HL-60 (cell line): ENCODE data around the gene ATPAF2.

Source experiments
- DNase-seq, 2 experiments: peaks; one replicate each; pipeline ENCODE4 v3.0.0-alpha.2; 2010 to 2020; ENCODE audit warnings: low read depth in 1 of 2, low spot score in 1 of 2
- H3K27ac ChIP-seq: fragments of 250-450 bp; sonication (Bioruptor Pico); replicated peaks from 2 replicates; pipeline ENCODE4 v1.5.1; 2020; ENCODE audit warnings: mild to moderate bottlenecking, moderate library complexity
- H3K27me3 ChIP-seq: fragments of 250-450 bp; sonication (Bioruptor Pico); 2 replicates; pipeline ENCODE4 v1.5.1; 2021; ENCODE audit warnings: mild to moderate bottlenecking, moderate library complexity; ENCODE audit not compliant: insufficient read depth, poor library complexity, severe bottlenecking
- H3K4me3 ChIP-seq: replicated peaks from 2 replicates; pipeline ENCODE4 v1.5.1; 2011; ENCODE audit warnings: mild to moderate bottlenecking, control low read depth, low read length; ENCODE audit not compliant: insufficient read depth
- GABPA ChIP-seq: IDR thresholded peaks from 2 replicates; pipeline ENCODE4 v1.6.1; 2012; ENCODE audit warnings: low read depth
- POLR2AphosphoS5 ChIP-seq: IDR thresholded peaks from 2 replicates; pipeline ENCODE4 v1.6.1; 2012; ENCODE audit warnings: low read depth
- REST ChIP-seq: IDR thresholded peaks from 2 replicates; pipeline ENCODE4 v1.6.1; 2012; ENCODE audit warnings: low read depth; ENCODE audit not compliant: insufficient replicate concordance
- SPI1 ChIP-seq: IDR thresholded peaks from 2 replicates; pipeline ENCODE4 v1.6.1; 2012; ENCODE audit warnings: low read depth, mild to moderate bottlenecking, borderline replicate concordance
- TF ChIP-seq, protein P1 (sequence below): IDR thresholded peaks from one replicate; pipeline ENCODE4 v1.5.1; 2011; ENCODE audit warnings: low read length, control low read depth, inconsistent platforms; ENCODE audit not compliant: insufficient read depth

ATPAF2 gene

DNA sequence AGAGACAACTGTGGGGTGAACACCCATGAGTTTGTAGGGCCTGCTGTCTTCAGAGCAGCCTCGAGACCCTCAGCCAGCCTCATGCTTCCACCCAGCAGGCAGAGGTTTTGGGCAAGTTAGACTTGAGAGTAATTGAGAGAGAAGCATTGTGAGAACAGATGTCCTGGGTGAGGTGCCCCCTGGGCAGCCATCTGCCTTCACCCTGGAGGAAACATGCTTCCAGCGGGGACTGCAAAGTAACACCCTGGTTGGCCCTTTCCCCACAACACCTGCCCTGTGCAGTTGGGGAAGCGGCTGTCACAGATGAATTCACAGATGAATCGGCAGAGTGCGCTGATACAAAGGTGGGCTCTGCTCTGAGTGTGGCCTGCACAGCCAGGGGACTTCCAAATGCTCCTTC, 23.4 kb downstream of the ATPAF2 start:
- DNase-seq = no peak
- H3K27me3 ChIP-seq = no peaks in the 10 kb centered on the region
- H3K4me3 ChIP-seq = no peak overlapping the region
- no peak for TF ChIP-seq REST
- no peak overlapping the region for H3K27ac ChIP-seq

- H3K27ac ChIP-seq = no peak overlapping the region
- DNase-seq = no peak
- TF ChIP-seq, protein P1, sequence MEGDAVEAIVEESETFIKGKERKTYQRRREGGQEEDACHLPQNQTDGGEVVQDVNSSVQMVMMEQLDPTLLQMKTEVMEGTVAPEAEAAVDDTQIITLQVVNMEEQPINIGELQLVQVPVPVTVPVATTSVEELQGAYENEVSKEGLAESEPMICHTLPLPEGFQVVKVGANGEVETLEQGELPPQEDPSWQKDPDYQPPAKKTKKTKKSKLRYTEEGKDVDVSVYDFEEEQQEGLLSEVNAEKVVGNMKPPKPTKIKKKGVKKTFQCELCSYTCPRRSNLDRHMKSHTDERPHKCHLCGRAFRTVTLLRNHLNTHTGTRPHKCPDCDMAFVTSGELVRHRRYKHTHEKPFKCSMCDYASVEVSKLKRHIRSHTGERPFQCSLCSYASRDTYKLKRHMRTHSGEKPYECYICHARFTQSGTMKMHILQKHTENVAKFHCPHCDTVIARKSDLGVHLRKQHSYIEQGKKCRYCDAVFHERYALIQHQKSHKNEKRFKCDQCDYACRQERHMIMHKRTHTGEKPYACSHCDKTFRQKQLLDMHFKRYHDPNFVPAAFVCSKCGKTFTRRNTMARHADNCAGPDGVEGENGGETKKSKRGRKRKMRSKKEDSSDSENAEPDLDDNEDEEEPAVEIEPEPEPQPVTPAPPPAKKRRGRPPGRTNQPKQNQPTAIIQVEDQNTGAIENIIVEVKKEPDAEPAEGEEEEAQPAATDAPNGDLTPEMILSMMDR = no peak
- no peak for TF ChIP-seq SPI1
- TF ChIP-seq POLR2AphosphoS5 = no peak
- TF ChIP-seq REST = no peak
- no peak for TF ChIP-seq GABPA
- H3K4me3 ChIP-seq = no peak overlapping the region
- H3K27me3 ChIP-seq = no peaks in the 10 kb centered on the region
Measured at GRCh38 chr17:18014006-18014405, 25.0 kb downstream of the ATPAF2 start.

DNA sequence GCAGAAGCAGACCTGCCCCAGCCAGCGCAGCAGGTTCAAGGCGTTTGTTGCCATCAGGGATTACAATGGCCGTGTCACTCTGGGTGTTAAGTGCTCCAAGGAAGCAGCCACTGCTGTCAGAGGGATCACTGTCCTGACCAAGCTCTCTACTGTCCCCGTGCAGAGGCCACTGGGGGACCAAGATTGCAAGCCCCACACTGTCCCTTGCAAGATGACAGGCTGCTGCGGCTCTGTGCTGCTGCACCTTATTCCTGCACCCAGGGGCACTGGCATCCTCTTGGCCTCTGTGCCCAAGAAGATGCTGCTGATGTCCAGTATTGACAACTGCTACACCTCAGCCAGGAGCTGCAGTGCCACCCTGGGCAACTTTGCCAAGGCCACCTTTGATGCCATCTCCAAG, 27.7 kb downstream of the ATPAF2 start:
- no peak for TF ChIP-seq SPI1
- no peak for TF ChIP-seq POLR2AphosphoS5
- TF ChIP-seq, protein P1 = no peak
- TF ChIP-seq GABPA = no peak
- no peak for TF ChIP-seq REST
- no peaks in the 10 kb centered on the region for H3K27me3 ChIP-seq
- no peak for DNase-seq
- no peak overlapping the region for H3K27ac ChIP-seq
- no peak overlapping the region for H3K4me3 ChIP-seq
